ENCODE data around the gene CCNK. TPM values are rescaled to one million over a fixed set of nuclear protein-coding genes. Genes with fewer than 3 reads are reported as not detected.

CCNK gene
- total RNA-seq, 1 experiment from 2014 or later, result 69.4 TPM

DNA sequence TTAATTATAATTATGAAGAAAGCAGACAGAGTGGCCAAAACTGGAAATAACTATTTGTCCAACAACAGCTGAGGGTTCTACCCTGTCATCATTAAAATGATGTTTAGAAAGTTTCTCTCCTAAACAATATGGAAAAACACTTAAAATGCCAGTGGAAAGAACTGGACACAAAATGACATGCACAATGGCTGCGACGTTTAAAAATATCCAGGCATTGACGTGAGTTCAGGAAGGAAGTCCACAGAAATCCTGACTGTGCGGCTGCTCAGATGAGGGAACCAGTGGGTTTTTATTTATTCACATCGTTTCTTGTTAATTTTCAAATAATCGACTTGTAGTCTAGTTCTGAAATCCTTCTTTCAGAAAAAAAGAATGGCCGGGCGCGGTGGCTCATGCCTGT is 58.3 kb downstream of the CCNK start:
- no peaks in the 10 kb centered on the region for H3K9me2 ChIP-seq (replicated peaks; ENCODE audit: insufficient read depth, low read length)
- H3K4me1 ChIP-seq (ENCODE audit: low read length), result peaks cover 29% of the 10 kb centered on the region
- no peak overlapping the region for H3K4me3 ChIP-seq (ENCODE audit: low read length)
- H3K79me2 ChIP-seq (ENCODE audit: low read length), result no peaks in the 10 kb centered on the region
- H3K27me3 ChIP-seq (ENCODE audit: low read length), result no peaks in the 10 kb centered on the region
- H3K36me3 ChIP-seq (ENCODE audit: insufficient read depth, low read length), result no peaks in the 10 kb centered on the region
- H3K9ac ChIP-seq (ENCODE audit: low read length), result no peak overlapping the region
- H2AFZ ChIP-seq (ENCODE audit: low read length), result no peak overlapping the region
- no peak overlapping the region for H3K27ac ChIP-seq (ENCODE audit: low read length)
- H3K9me3 ChIP-seq (ENCODE audit: low read length), result no peaks in the 10 kb centered on the region
- H3K4me2 ChIP-seq (ENCODE audit: low read depth, low read length, poor library complexity, severe bottlenecking), result no peak overlapping the region
- no peak for DNase-seq
- peaks cover 33% of the 10 kb centered on the region for H4K20me1 ChIP-seq (ENCODE audit: insufficient read depth, low read depth, low read length)

- no peaks in the 10 kb centered on the region for H3K79me2 ChIP-seq (ENCODE audit: low read length)
Measured at GRCh38 chr14:99540196-99541032, 59.2 kb downstream of the CCNK start.

DNA sequence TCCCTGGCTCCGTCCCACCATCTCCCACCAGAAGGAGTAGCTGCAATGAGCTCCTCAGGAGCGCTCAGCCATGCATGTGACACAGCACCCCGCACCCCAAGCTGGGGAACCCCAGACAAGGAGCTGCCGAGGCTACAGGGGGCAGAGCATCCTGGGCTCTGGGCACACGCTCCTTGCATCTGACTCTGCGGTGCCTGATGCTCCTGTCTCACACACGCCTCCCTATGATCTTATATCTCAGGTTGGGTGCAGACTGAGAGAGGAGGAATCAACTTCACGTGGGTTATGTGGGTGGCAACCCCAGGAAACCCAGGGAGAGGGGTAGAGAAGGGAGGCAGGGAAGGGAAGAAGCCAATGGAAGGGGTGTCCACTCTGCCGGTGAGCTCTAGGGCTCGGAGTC is 60.0 kb downstream of the CCNK start:
- Histone ChIP-seq H3K4me1 (ENCODE audit: low read length) (peaks cover 37% of the 10 kb centered on the region), H3K9me3 (ENCODE audit: low read length) (no peaks in the 10 kb centered on the region), H3K9ac (ENCODE audit: low read length) (no peak overlapping the region), H3K79me2 (ENCODE audit: low read length) (no peaks in the 10 kb centered on the region), H3K27ac (ENCODE audit: low read length) (no peak overlapping the region), H3K36me3 (ENCODE audit: insufficient read depth, low read length) (no peaks in the 10 kb centered on the region), H3K9me2 (replicated peaks; ENCODE audit: insufficient read depth, low read length) (no peaks in the 10 kb centered on the region), H2AFZ (ENCODE audit: low read length) (no peak overlapping the region), H3K4me3 (ENCODE audit: low read length) (no peak overlapping the region), H4K20me1 (ENCODE audit: insufficient read depth, low read depth, low read length) (peaks cover 34% of the 10 kb centered on the region), H3K27me3 (ENCODE audit: low read length) (no peaks in the 10 kb centered on the region), H3K4me2 (ENCODE audit: low read depth, low read length, poor library complexity, severe bottlenecking) (no peak overlapping the region)
- no peak for DNase-seq

More at GRCh38 chr14:99540196-99541032, 59.2 kb downstream of the CCNK start:
- Histone ChIP-seq H4K20me1 (ENCODE audit: insufficient read depth, low read depth, low read length) (peaks cover 28% of the 10 kb centered on the region), H3K9me3 (ENCODE audit: low read length) (no peaks in the 10 kb centered on the region), H3K9ac (ENCODE audit: low read length) (no peak overlapping the region), H3K4me2 (ENCODE audit: low read depth, low read length, poor library complexity, severe bottlenecking) (no peak overlapping the region), H2AFZ (ENCODE audit: low read length) (no peak overlapping the region), H3K36me3 (ENCODE audit: insufficient read depth, low read length) (no peaks in the 10 kb centered on the region), H3K27me3 (ENCODE audit: low read length) (no peaks in the 10 kb centered on the region), H3K9me2 (replicated peaks; ENCODE audit: insufficient read depth, low read length) (no peaks in the 10 kb centered on the region), H3K4me1 (ENCODE audit: low read length) (peaks cover 29% of the 10 kb centered on the region), H3K4me3 (ENCODE audit: low read length) (no peak overlapping the region), H3K27ac (ENCODE audit: low read length) (no peak overlapping the region)
- no peak for DNase-seq

GRCh38 chr14:99541677-99542470 is 60.7 kb downstream of the CCNK start:
- H3K27me3 ChIP-seq (ENCODE audit: low read length), result no peaks in the 10 kb centered on the region
- no peaks in the 10 kb centered on the region for H3K79me2 ChIP-seq (ENCODE audit: low read length)
- no peak overlapping the region for H3K27ac ChIP-seq (ENCODE audit: low read length)
- H3K9ac ChIP-seq (ENCODE audit: low read length), result no peak overlapping the region
- H3K36me3 ChIP-seq (ENCODE audit: insufficient read depth, low read length), result no peaks in the 10 kb centered on the region
- peak; percentile 57 for DNase-seq
- no peaks in the 10 kb centered on the region for H3K9me3 ChIP-seq (ENCODE audit: low read length)
- no peak overlapping the region for H3K4me2 ChIP-seq (ENCODE audit: low read depth, low read length, poor library complexity, severe bottlenecking)
- peaks cover 40% of the 10 kb centered on the region for H4K20me1 ChIP-seq (ENCODE audit: insufficient read depth, low read depth, low read length)
- no peak overlapping the region for H3K4me3 ChIP-seq (ENCODE audit: low read length)
- no peaks in the 10 kb centered on the region for H3K9me2 ChIP-seq (replicated peaks; ENCODE audit: insufficient read depth, low read length)
- H2AFZ ChIP-seq (ENCODE audit: low read length), result no peak overlapping the region
- peaks cover 40% of the 10 kb centered on the region for H3K4me1 ChIP-seq (ENCODE audit: low read length)

DNA sequence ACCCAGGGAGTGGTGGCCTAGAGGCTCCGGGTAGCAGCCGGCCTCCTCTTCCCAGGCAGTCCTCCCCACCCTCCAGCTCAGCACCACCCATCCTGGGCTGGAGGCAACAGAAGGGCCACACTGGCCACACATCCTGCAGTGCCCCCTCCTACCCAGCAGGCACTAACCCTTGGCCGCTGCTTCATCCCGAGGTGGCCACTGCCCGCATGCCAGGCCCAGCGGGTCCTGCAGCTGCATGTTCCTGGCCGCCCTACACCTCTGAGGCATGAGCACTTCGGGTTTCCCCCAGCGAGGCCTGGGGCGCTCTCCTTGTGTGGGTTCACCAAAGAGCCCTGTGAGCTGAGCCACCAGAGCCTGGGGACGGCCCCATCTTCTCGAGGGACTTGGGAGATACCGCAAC is 61.4 kb downstream of the CCNK start:
- no peaks in the 10 kb centered on the region for H3K9me3 ChIP-seq (ENCODE audit: low read length)
- no peak overlapping the region for H2AFZ ChIP-seq (ENCODE audit: low read length)
- no peaks in the 10 kb centered on the region for H3K36me3 ChIP-seq (ENCODE audit: insufficient read depth, low read length)
- H3K9me2 ChIP-seq (replicated peaks; ENCODE audit: insufficient read depth, low read length), result no peaks in the 10 kb centered on the region
- no peak for DNase-seq
- no peak overlapping the region for H3K27ac ChIP-seq (ENCODE audit: low read length)
- peaks cover 40% of the 10 kb centered on the region for H3K4me1 ChIP-seq (ENCODE audit: low read length)
- no peak overlapping the region for H3K4me2 ChIP-seq (ENCODE audit: low read depth, low read length, poor library complexity, severe bottlenecking)
- H4K20me1 ChIP-seq (ENCODE audit: insufficient read depth, low read depth, low read length), result peaks cover 41% of the 10 kb centered on the region
- no peak overlapping the region for H3K4me3 ChIP-seq (ENCODE audit: low read length)
- H3K27me3 ChIP-seq (ENCODE audit: low read length), result no peaks in the 10 kb centered on the region
- H3K79me2 ChIP-seq (ENCODE audit: low read length), result no peaks in the 10 kb centered on the region
- no peak overlapping the region for H3K9ac ChIP-seq (ENCODE audit: low read length)

- peaks cover 40% of the 10 kb centered on the region for H3K4me1 ChIP-seq (ENCODE audit: low read length)
- H3K4me2 ChIP-seq (ENCODE audit: low read depth, low read length, poor library complexity, severe bottlenecking), result no peak overlapping the region
- H3K79me2 ChIP-seq (ENCODE audit: low read length), result no peaks in the 10 kb centered on the region
- no peak overlapping the region for H3K4me3 ChIP-seq (ENCODE audit: low read length)
- no peak overlapping the region for H3K9ac ChIP-seq (ENCODE audit: low read length)
- no peak for DNase-seq
- H3K27me3 ChIP-seq (ENCODE audit: low read length), result no peaks in the 10 kb centered on the region
- H3K27ac ChIP-seq (ENCODE audit: low read length), result no peak overlapping the region
- peaks cover 41% of the 10 kb centered on the region for H4K20me1 ChIP-seq (ENCODE audit: insufficient read depth, low read depth, low read length)
- no peaks in the 10 kb centered on the region for H3K9me2 ChIP-seq (replicated peaks; ENCODE audit: insufficient read depth, low read length)
- no peaks in the 10 kb centered on the region for H3K9me3 ChIP-seq (ENCODE audit: low read length)
- H3K36me3 ChIP-seq (ENCODE audit: insufficient read depth, low read length), result no peaks in the 10 kb centered on the region
- no peak overlapping the region for H2AFZ ChIP-seq (ENCODE audit: low read length)
Measured at GRCh38 chr14:99543370-99543769, 62.2 kb downstream of the CCNK start.

GRCh38 chr14:99543985-99544384 is 62.8 kb downstream of the CCNK start:
- Histone ChIP-seq H3K27ac (ENCODE audit: low read length) (no peak overlapping the region), H3K4me2 (ENCODE audit: low read depth, low read length, poor library complexity, severe bottlenecking) (no peak overlapping the region), H3K9me3 (ENCODE audit: low read length) (no peaks in the 10 kb centered on the region), H3K9ac (ENCODE audit: low read length) (no peak overlapping the region), H3K79me2 (ENCODE audit: low read length) (no peaks in the 10 kb centered on the region), H4K20me1 (ENCODE audit: insufficient read depth, low read depth, low read length) (peaks cover 41% of the 10 kb centered on the region), H3K4me3 (ENCODE audit: low read length) (no peak overlapping the region), H3K4me1 (ENCODE audit: low read length) (peaks cover 40% of the 10 kb centered on the region), H3K9me2 (replicated peaks; ENCODE audit: insufficient read depth, low read length) (no peaks in the 10 kb centered on the region), H2AFZ (ENCODE audit: low read length) (no peak overlapping the region), H3K27me3 (ENCODE audit: low read length) (no peaks in the 10 kb centered on the region), H3K36me3 (ENCODE audit: insufficient read depth, low read length) (no peaks in the 10 kb centered on the region)
- no peak for DNase-seq

DNA sequence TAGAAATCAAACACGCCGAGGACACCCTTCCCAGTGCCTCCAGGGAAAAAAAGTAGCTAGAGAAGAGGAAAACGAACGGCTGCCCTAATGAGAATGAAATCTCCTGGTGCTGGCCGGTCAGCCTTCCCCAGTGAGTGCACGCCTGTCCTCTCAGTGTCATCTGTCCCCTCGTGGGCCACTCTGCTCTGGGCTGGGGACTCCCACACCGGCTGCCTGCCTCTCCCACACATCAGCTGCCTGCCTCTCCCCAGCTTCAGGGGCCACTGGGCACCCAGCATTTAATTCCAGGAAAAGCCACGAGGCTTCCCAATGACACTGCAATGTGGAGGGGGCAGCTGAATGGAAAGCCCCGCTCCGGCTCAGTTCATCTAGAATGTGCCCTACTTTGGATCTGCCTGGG is 63.8 kb downstream of the CCNK start:
- no peak overlapping the region for H2AFZ ChIP-seq (ENCODE audit: low read length)
- DNase-seq, result no peak
- H4K20me1 ChIP-seq (ENCODE audit: insufficient read depth, low read depth, low read length), result peaks cover 49% of the 10 kb centered on the region
- H3K9me3 ChIP-seq (ENCODE audit: low read length), result no peaks in the 10 kb centered on the region
- no peaks in the 10 kb centered on the region for H3K9me2 ChIP-seq (replicated peaks; ENCODE audit: insufficient read depth, low read length)
- no peak overlapping the region for H3K4me3 ChIP-seq (ENCODE audit: low read length)
- no peaks in the 10 kb centered on the region for H3K36me3 ChIP-seq (ENCODE audit: insufficient read depth, low read length)
- no peak overlapping the region for H3K27ac ChIP-seq (ENCODE audit: low read length)
- H3K9ac ChIP-seq (ENCODE audit: low read length), result no peak overlapping the region
- H3K27me3 ChIP-seq (ENCODE audit: low read length), result no peaks in the 10 kb centered on the region
- H3K4me2 ChIP-seq (ENCODE audit: low read depth, low read length, poor library complexity, severe bottlenecking), result no peak overlapping the region
- peaks cover 40% of the 10 kb centered on the region for H3K4me1 ChIP-seq (ENCODE audit: low read length)
- H3K79me2 ChIP-seq (ENCODE audit: low read length), result no peaks in the 10 kb centered on the region

Measured in Karpas-422 (cell line).